HCT116 (cell line): ENCODE data around the gene OR1N2. TPM values are rescaled to one million over a fixed set of nuclear protein-coding genes. Genes with fewer than 3 reads are reported as not detected.
"Not testable (repeated sequence)": the region's sequence is repeated elsewhere in the genome, so short reads cannot be mapped to it uniquely, and the experiment has no call there.

ENCODE experiments used
- ATAC-seq: fragments of 200-7000 bp; cut with Tn5 transposase; 2 replicates; pipeline ENCODE4 v1.9.1; 2020; ENCODE audit warnings: mild to moderate bottlenecking, moderate library complexity
- BruUV-seq: library from RNA; stranded (reverse); fragments of 400-500 nt; replicated peaks from 2 replicates; lab custom pipeline; 2021; lab: Mats Ljungman, UMichigan
- CTCF ChIA-PET: fragments of 300-600 bp; sonication (Branson Sonifier 250); formaldehyde crosslinking; loops from one replicate; lab custom pipeline; 2021; ENCODE audit warnings: antibody characterized with exemption; lab: Charles Lee
- POLR2A ChIA-PET: fragments of 300-600, 350-600 bp; sonication (Branson Sonifier 250); formaldehyde crosslinking; loops from one replicate; lab custom pipeline; 2021; ENCODE audit warnings: antibody characterized with exemption; lab: Charles Lee
- RAD21 ChIA-PET, 2 experiments: fragments of 300-600 bp; sonication (Branson Sonifier 250); formaldehyde crosslinking; loops; one replicate each; lab custom pipeline; 2023; ENCODE audit warnings: low total read pairs in 2 of 2; ENCODE audit not compliant: uncharacterized antibody in 2 of 2, unreplicated experiment in 2 of 2, low non-redundant PET in 1 of 2; lab: Charles Lee
- DNase-seq: peaks from one replicate; pipeline ENCODE4 v3.0.0-alpha.2; 2010; ENCODE audit warnings: low read depth, low spot score
- H2AFZ ChIP-seq: fragments of 200-600 bp; shearing (Covaris generic), sonication (generic); 2 replicates; pipeline ENCODE4 v1.6.1; 2017; ENCODE audit warnings: low read depth, mixed run types, mixed read lengths, antibody characterized with exemption, low read length; ENCODE audit not compliant: poor library complexity, severe bottlenecking
- H3K27ac ChIP-seq: 2 replicates; pipeline ENCODE4 v1.5.1; 2012; ENCODE audit warnings: low read depth, low read length
- H3K27me3 ChIP-seq: fragments of 200-600 bp; sonication (generic); 2 replicates; pipeline ENCODE4 v1.6.1; 2016; ENCODE audit warnings: mixed run types, low read length, mixed read lengths; ENCODE audit not compliant: insufficient read depth
- H3K36me3 ChIP-seq, 2 experiments: fragments of 200-500 bp in 1 of 2; fragments of 200-600 bp in 1 of 2; sonication (Bioruptor generic) in 1 of 2; sonication (generic) in 1 of 2; 2 replicates each; pipeline versions ENCODE4 v1.5.1 to v1.6.1; 2014 to 2016; ENCODE audit warnings: low read length in 2 of 2, inconsistent platforms in 1 of 2, mixed read lengths in 1 of 2, mixed run types in 1 of 2; ENCODE audit not compliant: insufficient read depth in 2 of 2, control insufficient read depth in 1 of 2
- H3K4me1 ChIP-seq, 2 experiments: fragments of 200-600 bp in 1 of 2; sonication (generic) in 1 of 2; 2 replicates each; pipeline versions ENCODE4 v1.5.1 to v1.6.1; 2012 to 2017; ENCODE audit warnings: low read length in 2 of 2, inconsistent platforms in 1 of 2, mild to moderate bottlenecking in 1 of 2, mixed read lengths in 1 of 2, mixed run types in 1 of 2, moderate library complexity in 1 of 2; ENCODE audit not compliant: insufficient read depth in 2 of 2, control insufficient read depth in 1 of 2
- H3K4me2 ChIP-seq: fragments of 200-600 bp; sonication (generic); 2 replicates; pipeline ENCODE4 v1.6.1; 2017; ENCODE audit warnings: mixed run types, low read length, mixed read lengths
- H3K4me3 ChIP-seq, 2 experiments: fragments of 200-600 bp in 1 of 2; sonication (generic) in 1 of 2; replicated peaks in 1 of 2; 2 replicates each; pipeline ENCODE4 v1.5.1; 2011 to 2016; ENCODE audit warnings: low read length in 2 of 2, control low read depth in 1 of 2, low read depth in 1 of 2, mild to moderate bottlenecking in 1 of 2, mixed read lengths in 1 of 2, mixed run types in 1 of 2
- H3K79me2 ChIP-seq: fragments of 200-600 bp; sonication (generic); 2 replicates; pipeline ENCODE4 v1.6.1; 2017; ENCODE audit warnings: mild to moderate bottlenecking, mixed run types, low read length, moderate library complexity, mixed read lengths; ENCODE audit not compliant: insufficient read depth
- H3K9ac ChIP-seq: fragments of 200-600 bp; sonication (generic); 2 replicates; pipeline ENCODE4 v1.6.1; 2016; ENCODE audit warnings: low read length, mixed read lengths
- H3K9me2 ChIP-seq: fragments of 200-600 bp; sonication (generic), shearing (Covaris generic); 2 replicates; pipeline ENCODE4 v1.6.1; 2017; ENCODE audit warnings: mixed run types, mild to moderate bottlenecking, moderate library complexity; ENCODE audit not compliant: insufficient read depth
- H3K9me3 ChIP-seq, 2 experiments: fragments of 200-500 bp in 1 of 2; fragments of 200-600 bp in 1 of 2; sonication (Bioruptor generic) in 1 of 2; sonication (generic) in 1 of 2; 2 replicates each; pipeline ENCODE4 v1.6.1; 2014 to 2017; ENCODE audit warnings: low read length in 2 of 2, mixed read lengths in 2 of 2, inconsistent platforms in 1 of 2, low read depth in 1 of 2, mild to moderate bottlenecking in 1 of 2, mixed run types in 1 of 2, moderate library complexity in 1 of 2; ENCODE audit not compliant: control insufficient read depth in 1 of 2, insufficient read depth in 1 of 2
- H4K20me1 ChIP-seq: fragments of 200-600 bp; sonication (generic), shearing (Covaris generic); 2 replicates; pipeline ENCODE4 v1.6.1; 2017; ENCODE audit warnings: mixed run types, mild to moderate bottlenecking, moderate library complexity; ENCODE audit not compliant: insufficient read depth
- ATF3 ChIP-seq: IDR thresholded peaks from 2 replicates; pipeline ENCODE4 v1.6.1; 2012
- CBX3 ChIP-seq: IDR thresholded peaks from 2 replicates; pipeline ENCODE4 v1.6.1; 2012; ENCODE audit warnings: low read depth
- EGR1 ChIP-seq: IDR thresholded peaks from 2 replicates; pipeline ENCODE4 v1.6.1; 2012; ENCODE audit warnings: low read depth
- EZH2 ChIP-seq: fragments of 200-600 bp; sonication (generic); IDR thresholded peaks from 2 replicates; pipeline ENCODE4 v1.6.1; 2017; ENCODE audit warnings: antibody characterized with exemption, mixed run types
- POLR2AphosphoS5 ChIP-seq: IDR thresholded peaks from 2 replicates; pipeline ENCODE4 v1.6.1; 2011; ENCODE audit warnings: mild to moderate bottlenecking, low read depth, low read length, moderate library complexity
- SIN3A ChIP-seq: IDR thresholded peaks from 2 replicates; pipeline ENCODE4 v1.6.1; 2012; ENCODE audit warnings: low read depth
- TCF7L2 ChIP-seq: IDR thresholded peaks from 2 replicates; pipeline ENCODE4 v1.7.0; 2011; ENCODE audit warnings: borderline replicate concordance, inconsistent platforms; ENCODE audit not compliant: insufficient read depth, insufficient read length; ENCODE audit errors: extremely low read depth
- YY1 ChIP-seq: IDR thresholded peaks from 2 replicates; pipeline ENCODE4 v1.6.1; 2011; ENCODE audit warnings: low read length, low read depth, moderate library complexity, mild to moderate bottlenecking; ENCODE audit not compliant: insufficient replicate concordance; ENCODE audit errors: extremely low read depth
- ZNF274 ChIP-seq: fragments of 200-500 bp; sonication (Bioruptor generic); IDR thresholded peaks from 2 replicates; pipeline ENCODE4 v1.6.1; 2014; ENCODE audit warnings: mild to moderate bottlenecking, low read depth, low read length, inconsistent platforms
- intact Hi-C: fragments of 100-400 bp; cut with micrococcal nuclease; formaldehyde crosslinking; loops from 2 replicates; pipeline ENCODE4 v1.10.0; 2022
- total RNA-seq: library from RNA; stranded (reverse); gene quantifications from one replicate; pipeline ENCODE4 v1.2.1, GENCODE V29; 2021; ENCODE audit not compliant: unreplicated experiment

Gene OR1N2
- total RNA-seq, 1 experiment from 2014 or later = not detected

GRCh38 chr9:122536134-122536533 is 16.8 kb upstream of the OR1N2 start:
- CTCF ChIA-PET = no interaction called here
- H3K27ac ChIP-seq = no peak overlapping the region
- TF ChIP-seq EGR1 (no peak), EZH2 (no peak), TCF7L2 (no peak)
- H3K9me2 ChIP-seq = no peaks in the 10 kb centered on the region
- no peaks in the 10 kb centered on the region for H3K4me1 ChIP-seq
- H4K20me1 ChIP-seq = no peaks in the 10 kb centered on the region
- no peak for DNase-seq
- no peak overlapping the region for H3K4me3 ChIP-seq
- no peaks in the 10 kb centered on the region for H3K36me3 ChIP-seq
- no peak for ATAC-seq
- no peak overlapping the region for H2AFZ ChIP-seq
- H3K79me2 ChIP-seq = no peaks in the 10 kb centered on the region
- POLR2A ChIA-PET = no interaction called here
- no peak overlapping the region for H3K9ac ChIP-seq
- H3K27me3 ChIP-seq = no peaks in the 10 kb centered on the region
- intact Hi-C loops = no loop called here
- RAD21 ChIA-PET = no interaction called here
- no peaks in the 10 kb centered on the region for H3K9me3 ChIP-seq
- BruUV-seq = no TSS peak
- no peak overlapping the region for H3K4me2 ChIP-seq

- DNase-seq, H3K9ac ChIP-seq, H3K27me3 ChIP-seq, POLR2A ChIA-PET, RAD21 ChIA-PET, intact Hi-C loops, H4K20me1 ChIP-seq, H2AFZ ChIP-seq, H3K9me3 ChIP-seq, CTCF ChIA-PET, H3K36me3 ChIP-seq, ATAC-seq, H3K9me2 ChIP-seq, H3K4me1 ChIP-seq, H3K79me2 ChIP-seq, H3K4me2 ChIP-seq, H3K27ac ChIP-seq, BruUV-seq, H3K4me3 ChIP-seq: not testable (repeated sequence)
Measured at GRCh38 chr9:122537066-122537465, 15.8 kb upstream of the OR1N2 start.

DNA sequence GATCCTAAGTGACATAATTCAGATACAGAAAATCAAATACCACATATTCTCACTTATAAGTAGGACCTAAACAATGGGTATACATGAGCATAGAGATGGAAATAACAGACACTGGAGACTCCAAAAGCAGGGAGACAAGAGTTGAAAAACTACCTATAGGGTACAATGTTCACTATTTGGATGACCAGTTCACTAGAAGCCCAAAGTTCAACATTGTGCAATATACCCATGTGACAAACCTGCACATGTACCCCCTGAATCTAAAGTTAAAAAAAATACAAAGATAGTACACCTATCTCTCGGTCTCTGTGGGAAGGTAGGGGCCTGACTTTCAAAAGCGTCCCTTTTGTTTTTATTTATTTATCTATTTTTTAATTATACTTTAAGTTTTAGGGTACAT is 14.2 kb upstream of the OR1N2 start:
- TF ChIP-seq YY1 (no peak), ZNF274 (no peak), ATF3 (no peak), POLR2AphosphoS5 (no peak), SIN3A (no peak), CBX3 (no peak)
- ATAC-seq = no peak
- Histone ChIP-seq H3K9me2 (no peaks in the 10 kb centered on the region), H2AFZ (no peak overlapping the region), H3K4me2 (no peak overlapping the region), H3K27me3 (peaks cover 19% of the 10 kb centered on the region; the same call in 1 of the 2 replicates), H3K36me3 (no peaks in the 10 kb centered on the region), H3K4me3 (no peak overlapping the region), H3K4me1 (no peaks in the 10 kb centered on the region), H3K27ac (no peak overlapping the region), H3K79me2 (no peaks in the 10 kb centered on the region), H3K9me3 (no peaks in the 10 kb centered on the region), H4K20me1 (no peaks in the 10 kb centered on the region), H3K9ac (no peak overlapping the region)
- no TSS peak for BruUV-seq
- no peak for DNase-seq
- ChIA-PET RAD21 (no interaction called here), POLR2A (no interaction called here), CTCF (no interaction called here)
- intact Hi-C loops = no loop called here
